ENCODE measurements around the gene SFN.
"Not testable (repeated sequence)": the region's sequence is repeated elsewhere in the genome, so short reads cannot be mapped to it uniquely, and the experiment has no call there.

The SFN gene

GRCh38 chr1:26874896-26875295 is 11.9 kb downstream of the SFN start:
- no peak for DNase-seq

- no peak for DNase-seq
Measured at GRCh38 chr1:26877326-26877725, 14.4 kb downstream of the SFN start.

DNA sequence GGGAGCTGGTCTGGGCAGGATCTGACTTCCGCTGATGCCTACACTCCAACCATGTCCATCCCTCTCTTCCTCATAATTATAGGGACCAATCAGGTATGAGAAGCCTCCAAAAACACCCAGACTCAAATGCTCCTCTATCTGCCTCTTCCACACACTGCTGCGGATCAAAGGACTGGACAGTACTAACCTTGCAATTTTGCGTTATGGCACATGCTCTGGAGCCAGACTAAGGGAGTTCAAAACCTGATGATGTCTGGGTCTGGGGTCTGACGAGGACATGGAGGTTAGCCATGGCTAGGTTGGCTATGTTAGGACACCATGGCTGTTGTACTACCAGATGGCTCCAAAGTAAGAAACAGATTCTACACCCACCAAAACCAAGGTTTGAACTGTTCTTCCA is 16.8 kb downstream of the SFN start:
- no peak for DNase-seq

DNA sequence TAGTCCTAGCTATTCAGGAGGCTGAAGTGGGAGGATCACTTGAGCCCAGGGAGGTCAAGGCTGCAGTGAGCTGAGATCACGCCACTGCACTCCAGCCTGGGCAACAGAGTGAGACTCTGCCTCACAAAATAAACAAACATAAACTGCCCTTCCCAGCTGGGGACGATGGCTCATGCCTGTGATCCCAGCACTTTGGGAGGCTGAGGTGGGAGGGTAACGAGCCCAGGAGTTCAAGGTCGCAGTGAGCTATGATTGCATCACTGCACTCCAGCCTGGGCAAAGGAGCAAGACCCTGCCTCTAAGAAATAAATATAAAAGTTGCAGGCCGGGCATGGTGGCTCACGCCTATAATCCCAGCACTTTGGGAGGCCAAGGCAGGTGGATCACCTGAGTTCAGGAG is 18.7 kb downstream of the SFN start:
- DNase-seq, result not testable (repeated sequence)

GRCh38 chr1:26882696-26883463 is 19.9 kb downstream of the SFN start:
- no peak for DNase-seq

DNA sequence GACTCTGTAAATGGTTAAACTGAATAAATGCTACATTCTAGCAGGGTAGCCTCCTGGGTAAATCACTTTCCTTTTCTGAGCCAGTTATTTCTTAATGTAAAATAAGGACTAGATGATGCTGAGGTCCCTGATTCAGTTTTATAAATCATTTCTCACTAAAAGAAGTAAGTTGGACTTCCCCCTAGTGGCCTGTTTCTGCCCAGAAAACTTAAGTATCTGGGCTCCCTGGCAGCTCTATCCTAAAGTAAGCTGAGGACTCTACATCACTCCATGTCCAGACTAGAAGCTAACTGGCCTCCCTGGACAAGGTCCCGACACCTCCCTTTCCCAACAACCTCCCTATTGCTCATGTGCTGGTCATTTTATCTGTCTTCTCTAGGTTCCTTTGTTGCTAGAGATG is 24.2 kb downstream of the SFN start:
- no peak for DNase-seq

GRCh38 chr1:26888231-26888630 is 25.3 kb downstream of the SFN start:
- no peak for DNase-seq

DNA sequence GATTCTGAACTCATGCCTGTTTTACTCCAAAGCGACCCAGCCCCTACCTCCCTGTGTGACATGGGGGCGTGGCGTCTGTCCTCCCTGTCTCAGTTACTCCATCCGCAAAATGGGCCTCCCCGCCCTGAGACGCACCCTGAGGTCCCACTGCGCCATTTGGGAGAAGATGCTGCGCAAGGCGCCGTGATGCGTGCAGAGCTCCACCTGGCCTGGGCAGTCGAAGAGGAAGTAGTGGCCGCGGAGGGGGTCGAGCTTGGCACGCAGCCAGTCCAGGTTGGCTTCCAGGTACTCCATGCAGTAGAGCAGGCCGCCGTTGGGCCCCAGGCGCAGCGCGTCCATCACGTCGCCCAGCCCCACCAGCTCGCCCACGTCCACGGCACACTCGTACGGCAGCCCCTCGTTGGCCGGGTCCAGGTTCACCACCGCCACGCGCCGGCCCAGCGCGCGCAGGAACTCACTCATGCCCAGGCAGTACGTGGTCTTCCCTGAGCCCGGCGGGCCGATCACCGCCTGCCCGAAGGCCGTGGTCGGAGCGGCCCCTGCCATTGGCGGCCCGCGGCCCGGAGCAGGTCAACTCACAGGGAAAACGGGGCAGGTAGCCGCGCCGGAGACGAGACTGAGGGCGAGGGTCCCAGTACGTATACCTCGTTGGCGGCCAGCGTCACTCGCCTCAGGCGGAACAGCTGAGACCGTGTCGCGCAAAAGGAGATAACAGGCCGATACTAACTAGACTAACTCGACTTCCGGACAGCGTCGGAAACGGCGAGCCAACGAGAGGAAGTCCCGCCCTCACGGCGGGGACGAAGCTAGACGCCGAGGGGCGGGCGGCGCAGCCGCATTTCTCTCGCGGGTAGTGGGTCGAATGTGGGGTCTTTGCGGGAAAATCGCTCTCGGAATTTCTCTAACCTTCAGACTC is 26.9 kb downstream of the SFN start, which contains the start of gene GPN2:
Gene GPN2, minus strand, starts transcription at position 733 of the 916 bp plus-strand sequence. Its CDS starts 187 bp downstream, at position 546.
- peak; percentile 87 for DNase-seq

- no peak for DNase-seq
Measured at GRCh38 chr1:26890467-26890796, 27.5 kb downstream of the SFN start.

DNA sequence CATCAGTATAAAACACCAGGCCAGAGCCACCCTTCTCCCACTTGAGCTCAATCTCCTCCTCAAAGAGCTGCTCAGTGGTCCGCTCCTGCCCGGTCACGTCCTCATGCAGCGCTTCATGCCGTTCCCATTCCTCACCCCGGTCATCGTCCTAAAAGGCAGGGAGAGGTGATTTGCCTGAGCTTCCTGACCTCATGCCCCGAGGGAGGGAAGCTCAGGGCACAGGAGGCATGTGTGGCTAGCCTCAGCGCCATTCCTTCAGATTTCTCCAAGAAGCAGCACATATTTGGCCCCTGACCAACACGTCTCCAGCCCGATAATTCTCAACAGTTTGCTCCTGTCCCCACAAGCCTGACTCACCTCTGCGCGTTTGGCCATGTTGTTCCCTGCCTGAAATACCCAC is 31.3 kb downstream of the SFN start:
- no peak for DNase-seq

- DNase-seq, result no peak
Measured at GRCh38 chr1:26897351-26897750, 34.4 kb downstream of the SFN start.

DNA sequence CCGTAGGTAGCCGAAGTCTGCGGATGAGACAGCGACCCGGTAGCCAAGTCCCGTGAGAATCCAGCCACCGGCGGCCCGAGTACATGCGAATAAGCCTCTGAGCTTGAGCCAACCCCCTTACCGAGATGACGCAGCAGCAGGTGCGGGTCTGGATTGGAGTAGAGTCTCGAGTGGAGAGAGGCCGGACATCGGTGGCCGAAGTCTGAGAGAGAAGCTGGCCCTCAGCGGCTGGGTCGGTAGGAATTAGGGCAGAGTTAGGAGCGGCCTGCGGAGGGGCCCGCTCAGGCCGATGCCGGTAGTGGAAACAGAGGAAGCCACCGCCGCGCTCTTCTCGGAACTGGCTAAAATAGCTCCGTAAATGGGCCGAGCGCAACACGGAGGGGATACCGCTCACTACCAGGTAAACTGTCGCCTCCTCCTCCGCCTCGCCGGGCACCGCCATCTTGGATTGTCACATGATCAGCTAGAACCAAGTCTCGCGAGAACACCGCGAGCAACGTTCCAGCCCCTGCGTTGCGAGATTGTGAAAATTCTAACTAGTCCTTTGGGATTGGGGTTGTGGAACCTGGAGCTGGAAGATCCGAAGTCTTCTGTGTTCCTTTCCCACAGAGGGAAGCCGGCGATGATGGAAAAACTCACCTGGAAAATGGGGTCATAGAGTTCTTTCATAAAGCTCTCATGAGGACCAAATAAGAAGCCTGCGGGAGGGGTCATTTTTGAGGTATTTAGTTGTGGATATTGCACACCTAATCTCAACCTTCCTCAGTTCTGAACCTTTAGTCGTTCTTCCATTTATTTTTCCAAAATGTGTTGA is 37.3 kb downstream of the SFN start, which contains the start of gene GPATCH3:
Gene GPATCH3, minus strand, starts transcription at position 467 of the 814 bp plus-strand sequence. Its CDS starts 25 bp downstream, at position 442.
- DNase-seq, result peak; percentile 94

- no peak for DNase-seq
Measured at GRCh38 chr1:26900815-26901511, 38.0 kb downstream of the SFN start.

DNA sequence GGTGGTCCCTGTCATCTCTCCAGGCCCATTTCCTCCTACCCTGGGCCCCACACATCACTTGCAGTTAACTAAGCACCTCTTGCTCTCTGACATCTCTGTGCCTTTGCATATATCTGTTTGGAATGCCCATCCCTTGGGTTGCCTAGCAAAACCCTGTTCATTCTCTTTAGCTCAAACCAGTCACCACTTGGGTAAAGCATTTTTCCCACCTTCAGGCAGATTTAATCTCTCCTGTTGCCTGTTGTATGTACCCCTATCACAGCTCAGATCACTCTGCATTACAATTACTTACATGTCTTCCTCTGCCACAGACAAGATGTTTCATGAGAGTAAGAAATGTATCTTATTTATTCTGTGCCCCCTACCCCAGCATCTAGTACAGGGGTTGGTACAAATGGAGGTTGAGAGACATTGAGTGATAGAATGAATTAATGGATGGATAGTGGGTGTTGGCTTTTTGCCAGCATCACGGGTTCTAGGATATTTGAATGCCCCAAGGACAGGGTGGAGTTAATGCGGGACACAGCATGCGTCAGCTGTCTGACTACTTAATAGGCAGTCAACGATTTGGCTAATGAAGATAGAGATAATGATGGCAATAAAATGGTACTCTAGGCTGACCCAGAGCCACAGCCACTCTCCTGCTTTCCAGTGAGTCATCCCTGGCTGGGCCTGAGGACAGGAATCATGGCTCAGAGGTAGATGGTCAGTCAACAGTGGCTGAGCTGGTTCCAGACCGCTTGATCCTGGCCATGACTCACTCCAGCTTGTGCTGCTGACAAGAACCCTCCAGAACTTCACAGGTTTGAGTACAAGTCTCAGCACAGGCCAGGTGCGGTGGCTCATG is 44.3 kb downstream of the SFN start:
- DNase-seq, result no peak

DNA sequence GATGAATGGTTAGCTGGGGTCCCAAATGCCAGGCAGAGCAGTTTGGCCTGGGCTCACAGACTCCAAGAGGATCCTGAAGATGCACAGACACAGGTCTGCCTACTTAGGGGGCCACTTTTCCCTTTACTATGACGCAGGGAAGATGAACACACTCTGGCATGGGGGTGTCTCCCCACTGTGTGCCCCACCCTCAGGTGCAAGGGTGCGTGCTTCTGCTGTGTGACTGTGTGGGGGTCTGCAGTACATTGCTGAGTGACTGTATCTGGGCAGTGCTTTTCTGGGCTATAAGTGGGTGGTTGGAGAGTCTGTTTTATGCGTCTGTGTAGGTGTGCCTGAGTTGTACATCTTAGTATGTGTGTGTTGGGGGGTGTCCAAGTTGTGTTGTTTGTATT is 47.0 kb downstream of the SFN start:
- no peak for DNase-seq

- DNase-seq, result no peak
Measured at GRCh38 chr1:26910343-26911160, 47.6 kb downstream of the SFN start.

DNA sequence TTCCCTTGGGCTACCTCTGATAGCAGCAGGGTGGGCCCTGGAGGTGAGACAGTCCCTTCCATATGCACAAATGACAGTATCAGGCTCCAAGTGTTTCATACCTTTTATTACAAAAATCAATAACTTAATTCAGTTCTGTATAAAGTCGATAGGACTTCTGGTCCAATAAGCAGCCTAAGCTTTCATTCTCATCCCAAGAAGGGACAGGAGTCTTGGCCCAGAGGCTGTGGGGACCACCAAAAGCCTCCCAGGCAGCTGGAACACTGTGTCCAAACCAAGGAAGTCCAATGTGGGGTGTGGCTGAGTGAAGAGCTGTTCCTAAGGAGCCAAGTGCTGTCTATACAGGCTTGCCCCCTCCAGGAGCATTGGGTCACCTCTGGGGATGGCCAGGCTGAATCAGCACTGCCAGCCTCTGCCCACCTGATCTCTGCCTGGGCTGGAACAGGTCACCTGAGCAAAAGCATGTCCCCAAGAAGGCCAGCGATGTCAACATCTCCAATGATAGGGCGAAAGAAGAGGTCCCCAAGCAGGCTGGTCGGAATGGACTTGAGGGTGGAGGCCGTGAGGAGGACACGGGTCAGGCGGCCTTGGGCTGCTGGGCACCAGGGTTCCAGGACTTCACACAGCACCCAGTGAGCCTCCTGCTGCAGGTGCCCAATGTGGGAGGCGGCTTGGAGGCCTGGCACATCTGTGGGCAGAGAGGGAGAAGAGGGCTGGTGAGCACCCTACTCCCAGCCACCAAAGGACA is 48.6 kb downstream of the SFN start:
- no peak for DNase-seq

DNA sequence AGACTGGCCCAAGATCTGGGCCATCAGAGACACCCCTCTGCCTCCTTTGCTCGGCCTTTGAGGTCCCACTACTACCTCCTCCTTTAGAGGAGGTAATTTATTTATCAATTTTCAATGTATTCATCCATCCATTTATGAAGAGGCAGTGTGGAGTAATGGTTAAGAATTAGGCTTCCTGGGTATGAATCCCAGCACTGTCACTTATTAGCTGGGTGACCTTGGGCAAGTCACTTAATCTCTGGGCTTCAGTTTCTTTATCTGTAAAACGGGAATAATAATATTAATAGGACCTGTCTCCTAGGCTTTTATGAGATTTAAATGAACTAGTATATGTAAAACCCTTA is 49.2 kb downstream of the SFN start:
- DNase-seq, result no peak

DNA sequence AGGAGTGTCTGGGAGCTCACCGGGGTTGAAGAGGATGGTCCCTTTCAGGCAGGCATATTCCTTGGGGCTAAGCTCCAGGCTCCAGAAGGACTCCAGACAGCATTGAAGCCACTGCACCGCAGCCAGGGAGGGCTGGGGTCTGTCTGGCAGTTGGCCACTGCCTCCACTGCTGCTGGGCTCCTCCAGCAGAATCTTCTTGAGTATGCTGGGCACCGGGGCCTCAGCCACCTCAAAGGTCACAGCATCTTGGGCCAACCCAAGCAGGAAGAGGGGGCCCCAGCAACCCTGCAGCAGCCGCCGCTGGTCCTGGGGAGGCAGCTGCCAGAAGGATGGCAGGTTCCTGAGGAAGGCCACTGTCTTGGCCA is 50.4 kb downstream of the SFN start:
- DNase-seq, result no peak
